Umbilical cord (tissue), 1 donor: ENCODE measurements around the gene RAB31. TPM values are rescaled to one million over a fixed set of nuclear protein-coding genes. Genes with fewer than 3 reads are reported as not detected.

Experiments used
- total RNA-seq: library from RNA; depleted of rRNA; stranded (reverse); fragments of >200 nt; gene quantifications from one replicate; pipeline ENCODE4 v1.2.3, GENCODE V29; 2014; ENCODE audit warnings: low replicate concordance; ENCODE audit not compliant: insufficient read depth

The RAB31 gene
- total RNA-seq, 1 donor from 2014 or later, result 41.7 TPM

Other genes with a start within 250 kb of the RAB31 start
- 61.9 TPM for gene RALBP1, start 232.8 kb upstream of the RAB31 start, total RNA-seq
- 197 TPM for gene PPP4R1, start 93.7 kb upstream of the RAB31 start, total RNA-seq
- 5.1 TPM for gene TXNDC2, start 177.7 kb downstream of the RAB31 start, total RNA-seq
- gene VAPA, start 205.7 kb downstream of the RAB31 start, total RNA-seq, result 168 TPM